Measurements from ENCODE around the gene KCNK4. TPM values are rescaled to one million over a fixed set of nuclear protein-coding genes. Genes with fewer than 3 reads are reported as not detected.
A peak's percentile ranks its signal among the peaks of the same experiment; 100 is the strongest.

KCNK4 gene
- total and polyA plus RNA-seq, 5 donors from 2014 or later, result not detected

- H3K27ac Mint-ChIP-seq, result no peak overlapping the region
- peaks cover 0 to 15% (median 11%) of the 10 kb centered on the region in 4 donors for H3K4me1 Mint-ChIP-seq
- ATAC-seq (ENCODE audit: low read depth in 2 of 2) (no peak), DNase-seq (no peak)
- Histone ChIP-seq H3K27me3 (ENCODE audit: control insufficient read depth, insufficient read depth, low read length) (no peaks in the 10 kb centered on the region), H3K36me3 (ENCODE audit: control insufficient read depth, insufficient read depth, low read length) (peaks cover 4% of the 10 kb centered on the region), H3K4me3 (ENCODE audit: low read depth, low read length) (no peak overlapping the region), H3K4me1 (ENCODE audit: control insufficient read depth, insufficient read depth, low read length, poor library complexity, severe bottlenecking) (peaks cover 5% of the 10 kb centered on the region), H3K9me3 (ENCODE audit: control insufficient read depth in 2 of 2, low read length in 2 of 2) (no peaks in the 10 kb centered on the region), H3K27ac (ENCODE audit: insufficient read depth, low read length, poor library complexity, severe bottlenecking) (no peak overlapping the region)
- H3K27me3 Mint-ChIP-seq, result no peaks in the 10 kb centered on the region
- no peak overlapping the region for H3K4me3 Mint-ChIP-seq
- no peaks in the 10 kb centered on the region for H3K36me3 Mint-ChIP-seq
- H3K9me3 Mint-ChIP-seq, result no peaks in the 10 kb centered on the region
Observed at GRCh38 chr11:64263021-64263946, 27.8 kb upstream of the KCNK4 start.

GRCh38 chr11:64263947-64264317, 27.2 kb upstream of the KCNK4 start:
- H3K9me3 ChIP-seq (ENCODE audit: control insufficient read depth in 2 of 2, low read length in 2 of 2), result no peaks in the 10 kb centered on the region
- ATAC-seq (ENCODE audit: low read depth in 2 of 2) (no peak), DNase-seq (no peak)
- Mint-ChIP-seq H3K9me3 (no peaks in the 10 kb centered on the region), H3K36me3 (no peaks in the 10 kb centered on the region), H3K27me3 (no peaks in the 10 kb centered on the region), H3K4me3 (no peak overlapping the region), H3K4me1 (peaks cover 0 to 20% (median 15%) of the 10 kb centered on the region in 4 donors), H3K27ac (no peak overlapping the region)
- peaks cover 12% of the 10 kb centered on the region for H3K4me1 ChIP-seq (ENCODE audit: control insufficient read depth, insufficient read depth, low read length, poor library complexity, severe bottlenecking)
- no peak overlapping the region for H3K27ac ChIP-seq (ENCODE audit: insufficient read depth, low read length, poor library complexity, severe bottlenecking)
- no peaks in the 10 kb centered on the region for H3K36me3 ChIP-seq (ENCODE audit: control insufficient read depth, insufficient read depth, low read length)
- H3K27me3 ChIP-seq (ENCODE audit: control insufficient read depth, insufficient read depth, low read length), result no peaks in the 10 kb centered on the region
- no peak overlapping the region for H3K4me3 ChIP-seq (ENCODE audit: low read depth, low read length)

- no peaks in the 10 kb centered on the region for H3K36me3 Mint-ChIP-seq
- Histone ChIP-seq H3K27me3 (ENCODE audit: control insufficient read depth, insufficient read depth, low read length) (no peaks in the 10 kb centered on the region), H3K9me3 (ENCODE audit: control insufficient read depth in 2 of 2, low read length in 2 of 2) (no peaks in the 10 kb centered on the region), H3K36me3 (ENCODE audit: control insufficient read depth, insufficient read depth, low read length) (no peaks in the 10 kb centered on the region), H3K4me1 (ENCODE audit: control insufficient read depth, insufficient read depth, low read length, poor library complexity, severe bottlenecking) (peaks cover 13% of the 10 kb centered on the region), H3K27ac (ENCODE audit: insufficient read depth, low read length, poor library complexity, severe bottlenecking) (no peak overlapping the region), H3K4me3 (ENCODE audit: low read depth, low read length) (no peak overlapping the region)
- peak overlapping the region in 1 of 4 donors; percentile 63 for H3K4me3 Mint-ChIP-seq
- no peaks in the 10 kb centered on the region for H3K27me3 Mint-ChIP-seq
- DNase-seq (no peak), ATAC-seq (ENCODE audit: low read depth in 2 of 2) (no peak)
- H3K9me3 Mint-ChIP-seq, result no peaks in the 10 kb centered on the region
- H3K27ac Mint-ChIP-seq, result peak overlapping the region in 2 of 3 donors; percentile 46 to 96
- peaks cover 0 to 22% (median 16%) of the 10 kb centered on the region in 4 donors for H3K4me1 Mint-ChIP-seq
Observed at GRCh38 chr11:64264371-64264852, 26.7 kb upstream of the KCNK4 start.

GRCh38 chr11:64265176-64266160, 25.6 kb upstream of the KCNK4 start:
- Histone ChIP-seq H3K27ac (ENCODE audit: insufficient read depth, low read length, poor library complexity, severe bottlenecking) (no peak overlapping the region), H3K4me3 (ENCODE audit: low read depth, low read length) (no peak overlapping the region), H3K9me3 (ENCODE audit: control insufficient read depth in 2 of 2, low read length in 2 of 2) (no peaks in the 10 kb centered on the region), H3K36me3 (ENCODE audit: control insufficient read depth, insufficient read depth, low read length) (no peaks in the 10 kb centered on the region), H3K27me3 (ENCODE audit: control insufficient read depth, insufficient read depth, low read length) (no peaks in the 10 kb centered on the region), H3K4me1 (ENCODE audit: control insufficient read depth, insufficient read depth, low read length, poor library complexity, severe bottlenecking) (peaks cover 17% of the 10 kb centered on the region)
- peaks cover 0 to 3% (median 0%) of the 10 kb centered on the region in 7 donors for H3K9me3 Mint-ChIP-seq
- H3K27me3 Mint-ChIP-seq, result peaks cover 7% of the 10 kb centered on the region
- peaks cover 0 to 27% (median 15%) of the 10 kb centered on the region in 4 donors for H3K4me1 Mint-ChIP-seq
- no peak for ATAC-seq (ENCODE audit: low read depth in 2 of 2)
- no peak overlapping the region for H3K27ac Mint-ChIP-seq
- H3K4me3 Mint-ChIP-seq, result peak overlapping the region in 1 of 4 donors; percentile 77
- no peak for DNase-seq
- H3K36me3 Mint-ChIP-seq, result no peaks in the 10 kb centered on the region

- H3K27me3 Mint-ChIP-seq, result peaks cover 8% of the 10 kb centered on the region
- no peak overlapping the region for H3K27ac Mint-ChIP-seq
Observed at GRCh38 chr11:64266339-64266738, 24.8 kb upstream of the KCNK4 start.

GRCh38 chr11:64267207-64267945, 23.7 kb upstream of the KCNK4 start:
- no peaks in the 10 kb centered on the region for H3K9me3 ChIP-seq (ENCODE audit: control insufficient read depth in 2 of 2, low read length in 2 of 2)
- H3K36me3 Mint-ChIP-seq, result no peaks in the 10 kb centered on the region
- H3K4me3 Mint-ChIP-seq, result peak overlapping the region in 2 of 4 donors; percentile 78 to 96
- no peak for DNase-seq
- H3K27me3 ChIP-seq (ENCODE audit: control insufficient read depth, insufficient read depth, low read length), result no peaks in the 10 kb centered on the region
- peak overlapping the region in 2 of 3 donors; percentile 65 to 77 for H3K27ac Mint-ChIP-seq
- H3K4me1 Mint-ChIP-seq, result peaks cover 0 to 33% (median 19%) of the 10 kb centered on the region in 4 donors
- H3K4me3 ChIP-seq (ENCODE audit: low read depth, low read length), result no peak overlapping the region
- no peak for ATAC-seq (ENCODE audit: low read depth in 2 of 2)
- no peaks in the 10 kb centered on the region for H3K36me3 ChIP-seq (ENCODE audit: control insufficient read depth, insufficient read depth, low read length)
- peaks cover 27% of the 10 kb centered on the region for H3K4me1 ChIP-seq (ENCODE audit: control insufficient read depth, insufficient read depth, low read length, poor library complexity, severe bottlenecking)
- H3K9me3 Mint-ChIP-seq, result peaks cover 0 to 3% (median 0%) of the 10 kb centered on the region in 7 donors
- no peak overlapping the region for H3K27ac ChIP-seq (ENCODE audit: insufficient read depth, low read length, poor library complexity, severe bottlenecking)
- peaks cover 8% of the 10 kb centered on the region for H3K27me3 Mint-ChIP-seq

More at GRCh38 chr11:64266339-64266738, 24.8 kb upstream of the KCNK4 start:
- H3K27me3 ChIP-seq (ENCODE audit: control insufficient read depth, insufficient read depth, low read length), result no peaks in the 10 kb centered on the region
- H3K36me3 Mint-ChIP-seq, result no peaks in the 10 kb centered on the region
- no peaks in the 10 kb centered on the region for H3K36me3 ChIP-seq (ENCODE audit: control insufficient read depth, insufficient read depth, low read length)
- peaks cover 0 to 3% (median 0%) of the 10 kb centered on the region in 7 donors for H3K9me3 Mint-ChIP-seq
- peaks cover 0 to 28% (median 15%) of the 10 kb centered on the region in 4 donors for H3K4me1 Mint-ChIP-seq
- ATAC-seq (ENCODE audit: low read depth in 2 of 2) (no peak), DNase-seq (no peak)
- no peak overlapping the region for H3K4me3 ChIP-seq (ENCODE audit: low read depth, low read length)
- no peak overlapping the region for H3K27ac ChIP-seq (ENCODE audit: insufficient read depth, low read length, poor library complexity, severe bottlenecking)
- no peaks in the 10 kb centered on the region for H3K9me3 ChIP-seq (ENCODE audit: control insufficient read depth in 2 of 2, low read length in 2 of 2)
- H3K4me1 ChIP-seq (ENCODE audit: control insufficient read depth, insufficient read depth, low read length, poor library complexity, severe bottlenecking), result peaks cover 21% of the 10 kb centered on the region
- H3K4me3 Mint-ChIP-seq, result no peak overlapping the region
